GM23338 (cell line): ENCODE data around the gene PIK3IP1. TPM values are rescaled to one million over a fixed set of nuclear protein-coding genes. Genes with fewer than 3 reads are reported as not detected.

ENCODE experiments used
- ATAC-seq: fragments of 200-7000 bp; cut with Tn5 transposase; 3 replicates; pipeline ENCODE4 v1.9.1; 2020
- DNase-seq: peaks from one replicate; pipeline ENCODE4 v3.0.0-alpha.2; 2015; ENCODE audit warnings: low spot score
- H2AFZ ChIP-seq: fragments of 200-600 bp; sonication (generic); 2 replicates; pipeline ENCODE4 v1.8.0; 2016; ENCODE audit warnings: antibody characterized with exemption, mild to moderate bottlenecking, moderate library complexity
- H3F3A ChIP-seq: fragments of 200-600 bp; sonication (generic); replicated peaks from 2 replicates; pipeline ENCODE4 v1.8.0; 2017; ENCODE audit warnings: antibody characterized with exemption, mixed run types, low read depth
- H3K27ac ChIP-seq: fragments of 200-600 bp; sonication (generic); 2 replicates; pipeline ENCODE4 v1.6.1; 2016; ENCODE audit warnings: low read depth
- H3K27me3 ChIP-seq: fragments of 200-600 bp; sonication (generic); 2 replicates; pipeline ENCODE4 v1.8.0; 2016; ENCODE audit warnings: mild to moderate bottlenecking, mixed run types, moderate library complexity; ENCODE audit not compliant: insufficient read depth
- H3K36me3 ChIP-seq: fragments of 200-600 bp; sonication (generic); 2 replicates; pipeline ENCODE4 v1.8.0; 2016; ENCODE audit warnings: mild to moderate bottlenecking; ENCODE audit not compliant: insufficient read depth
- H3K4me1 ChIP-seq: fragments of 200-600 bp; sonication (generic); 2 replicates; pipeline ENCODE4 v1.8.0; 2016; ENCODE audit warnings: mild to moderate bottlenecking, moderate library complexity; ENCODE audit not compliant: insufficient read depth
- H3K4me2 ChIP-seq: fragments of 200-600 bp; sonication (generic); 2 replicates; pipeline ENCODE4 v1.7.1; 2017; ENCODE audit warnings: mixed run types
- H3K4me3 ChIP-seq: fragments of 200-600 bp; sonication (generic); 2 replicates; pipeline ENCODE4 v1.6.1; 2016; ENCODE audit warnings: mixed run types
- H3K79me2 ChIP-seq: fragments of 200-600 bp; sonication (generic); replicated peaks from 2 replicates; pipeline ENCODE4 v1.8.0; 2017; ENCODE audit warnings: mild to moderate bottlenecking; ENCODE audit not compliant: insufficient read depth
- H3K9me2 ChIP-seq: fragments of 200-600 bp; sonication (generic); 2 replicates; pipeline ENCODE4 v1.8.0; 2017; ENCODE audit not compliant: insufficient read depth
- H4K20me1 ChIP-seq: fragments of 200-600 bp; sonication (generic); replicated peaks from 2 replicates; pipeline ENCODE4 v1.8.0; 2017; ENCODE audit warnings: mild to moderate bottlenecking; ENCODE audit not compliant: insufficient read depth
- H3K27ac Mint-ChIP-seq: 2 replicates; pipeline ENCODE4 v1.8.0; 2020; ENCODE audit warnings: inconsistent platforms, mild to moderate bottlenecking, moderate library complexity, mixed read lengths
- H3K27me3 Mint-ChIP-seq: 3 replicates; pipeline ENCODE4 v1.8.0; 2022; ENCODE audit warnings: low read depth, mild to moderate bottlenecking, moderate library complexity, mixed read lengths, inconsistent platforms; ENCODE audit not compliant: insufficient read depth, poor library complexity
- H3K36me3 Mint-ChIP-seq: 3 replicates; pipeline ENCODE4 v1.8.0; 2021; ENCODE audit warnings: low read depth, mild to moderate bottlenecking, inconsistent platforms, moderate library complexity, mixed read lengths
- H3K4me1 Mint-ChIP-seq: 3 replicates; pipeline ENCODE4 v1.8.0; 2020; ENCODE audit warnings: mild to moderate bottlenecking, inconsistent platforms, mixed read lengths
- H3K4me3 Mint-ChIP-seq: 3 replicates; pipeline ENCODE4 v1.8.0; 2021; ENCODE audit warnings: moderate library complexity, mild to moderate bottlenecking, inconsistent platforms, mixed read lengths
- H3K9me3 Mint-ChIP-seq: 3 replicates; pipeline ENCODE4 v1.8.0; 2020; ENCODE audit warnings: moderate library complexity, mild to moderate bottlenecking, inconsistent platforms, mixed read lengths
- CREB1 ChIP-seq: fragments of 250-450 bp; sonication (Bioruptor Pico); IDR thresholded peaks from 2 replicates; pipeline ENCODE4 v1.5.0; 2020; ENCODE audit warnings: low read depth, mild to moderate bottlenecking, moderate library complexity
- ETS1 ChIP-seq: IDR thresholded peaks from 2 replicates; pipeline ENCODE4 v1.6.1; 2016; ENCODE audit warnings: antibody characterized with exemption
- EZH2 ChIP-seq: fragments of 200-600 bp; sonication (generic); IDR thresholded peaks from one replicate; pipeline ENCODE4 v1.8.0; 2017; ENCODE audit warnings: antibody characterized with exemption, mild to moderate bottlenecking, low read depth; ENCODE audit not compliant: unreplicated experiment
- EZH2phosphoT487 ChIP-seq: fragments of 200-600 bp; sonication (generic); IDR thresholded peaks from one replicate; pipeline ENCODE4 v1.8.1; 2018; ENCODE audit warnings: antibody characterized with exemption; ENCODE audit not compliant: unreplicated experiment
- JUNB ChIP-seq: IDR thresholded peaks from one replicate; pipeline ENCODE4 v1.6.1; 2016; ENCODE audit warnings: antibody characterized with exemption; ENCODE audit not compliant: unreplicated experiment
- ZNF114 ChIP-seq: fragments of 250-450 bp; sonication (Bioruptor Pico); IDR thresholded peaks from 2 replicates; pipeline ENCODE4 v1.5.0; 2020; ENCODE audit warnings: mild to moderate bottlenecking, moderate library complexity
- polyA plus RNA-seq: library from polyadenylated mRNA; unstranded; fragments of >200 nt; fragmentation: Nextera tagmentation; extraction: Ambion mirVana; gene quantifications from 2 replicates; pipeline ENCODE4 v1.2.1, GENCODE V29; 2016
- total RNA-seq: library from RNA; depleted of rRNA; stranded (reverse); fragments of >200 nt; shearing (Covaris generic); gene quantifications from 2 replicates; pipeline ENCODE4 v1.2.3, GENCODE V29; 2014
- TF ChIP-seq, protein P1 (sequence below): fragments of 250-450 bp; sonication (Bioruptor Pico); IDR thresholded peaks from 2 replicates; pipeline ENCODE4 v1.5.0; 2020; ENCODE audit warnings: mild to moderate bottlenecking, moderate library complexity

PIK3IP1 gene
- total and polyA plus RNA-seq, 2 experiments from 2014 or later: 1.1 to 2.2 TPM

- no peak for TF ChIP-seq EZH2
- TF ChIP-seq, protein P1, sequence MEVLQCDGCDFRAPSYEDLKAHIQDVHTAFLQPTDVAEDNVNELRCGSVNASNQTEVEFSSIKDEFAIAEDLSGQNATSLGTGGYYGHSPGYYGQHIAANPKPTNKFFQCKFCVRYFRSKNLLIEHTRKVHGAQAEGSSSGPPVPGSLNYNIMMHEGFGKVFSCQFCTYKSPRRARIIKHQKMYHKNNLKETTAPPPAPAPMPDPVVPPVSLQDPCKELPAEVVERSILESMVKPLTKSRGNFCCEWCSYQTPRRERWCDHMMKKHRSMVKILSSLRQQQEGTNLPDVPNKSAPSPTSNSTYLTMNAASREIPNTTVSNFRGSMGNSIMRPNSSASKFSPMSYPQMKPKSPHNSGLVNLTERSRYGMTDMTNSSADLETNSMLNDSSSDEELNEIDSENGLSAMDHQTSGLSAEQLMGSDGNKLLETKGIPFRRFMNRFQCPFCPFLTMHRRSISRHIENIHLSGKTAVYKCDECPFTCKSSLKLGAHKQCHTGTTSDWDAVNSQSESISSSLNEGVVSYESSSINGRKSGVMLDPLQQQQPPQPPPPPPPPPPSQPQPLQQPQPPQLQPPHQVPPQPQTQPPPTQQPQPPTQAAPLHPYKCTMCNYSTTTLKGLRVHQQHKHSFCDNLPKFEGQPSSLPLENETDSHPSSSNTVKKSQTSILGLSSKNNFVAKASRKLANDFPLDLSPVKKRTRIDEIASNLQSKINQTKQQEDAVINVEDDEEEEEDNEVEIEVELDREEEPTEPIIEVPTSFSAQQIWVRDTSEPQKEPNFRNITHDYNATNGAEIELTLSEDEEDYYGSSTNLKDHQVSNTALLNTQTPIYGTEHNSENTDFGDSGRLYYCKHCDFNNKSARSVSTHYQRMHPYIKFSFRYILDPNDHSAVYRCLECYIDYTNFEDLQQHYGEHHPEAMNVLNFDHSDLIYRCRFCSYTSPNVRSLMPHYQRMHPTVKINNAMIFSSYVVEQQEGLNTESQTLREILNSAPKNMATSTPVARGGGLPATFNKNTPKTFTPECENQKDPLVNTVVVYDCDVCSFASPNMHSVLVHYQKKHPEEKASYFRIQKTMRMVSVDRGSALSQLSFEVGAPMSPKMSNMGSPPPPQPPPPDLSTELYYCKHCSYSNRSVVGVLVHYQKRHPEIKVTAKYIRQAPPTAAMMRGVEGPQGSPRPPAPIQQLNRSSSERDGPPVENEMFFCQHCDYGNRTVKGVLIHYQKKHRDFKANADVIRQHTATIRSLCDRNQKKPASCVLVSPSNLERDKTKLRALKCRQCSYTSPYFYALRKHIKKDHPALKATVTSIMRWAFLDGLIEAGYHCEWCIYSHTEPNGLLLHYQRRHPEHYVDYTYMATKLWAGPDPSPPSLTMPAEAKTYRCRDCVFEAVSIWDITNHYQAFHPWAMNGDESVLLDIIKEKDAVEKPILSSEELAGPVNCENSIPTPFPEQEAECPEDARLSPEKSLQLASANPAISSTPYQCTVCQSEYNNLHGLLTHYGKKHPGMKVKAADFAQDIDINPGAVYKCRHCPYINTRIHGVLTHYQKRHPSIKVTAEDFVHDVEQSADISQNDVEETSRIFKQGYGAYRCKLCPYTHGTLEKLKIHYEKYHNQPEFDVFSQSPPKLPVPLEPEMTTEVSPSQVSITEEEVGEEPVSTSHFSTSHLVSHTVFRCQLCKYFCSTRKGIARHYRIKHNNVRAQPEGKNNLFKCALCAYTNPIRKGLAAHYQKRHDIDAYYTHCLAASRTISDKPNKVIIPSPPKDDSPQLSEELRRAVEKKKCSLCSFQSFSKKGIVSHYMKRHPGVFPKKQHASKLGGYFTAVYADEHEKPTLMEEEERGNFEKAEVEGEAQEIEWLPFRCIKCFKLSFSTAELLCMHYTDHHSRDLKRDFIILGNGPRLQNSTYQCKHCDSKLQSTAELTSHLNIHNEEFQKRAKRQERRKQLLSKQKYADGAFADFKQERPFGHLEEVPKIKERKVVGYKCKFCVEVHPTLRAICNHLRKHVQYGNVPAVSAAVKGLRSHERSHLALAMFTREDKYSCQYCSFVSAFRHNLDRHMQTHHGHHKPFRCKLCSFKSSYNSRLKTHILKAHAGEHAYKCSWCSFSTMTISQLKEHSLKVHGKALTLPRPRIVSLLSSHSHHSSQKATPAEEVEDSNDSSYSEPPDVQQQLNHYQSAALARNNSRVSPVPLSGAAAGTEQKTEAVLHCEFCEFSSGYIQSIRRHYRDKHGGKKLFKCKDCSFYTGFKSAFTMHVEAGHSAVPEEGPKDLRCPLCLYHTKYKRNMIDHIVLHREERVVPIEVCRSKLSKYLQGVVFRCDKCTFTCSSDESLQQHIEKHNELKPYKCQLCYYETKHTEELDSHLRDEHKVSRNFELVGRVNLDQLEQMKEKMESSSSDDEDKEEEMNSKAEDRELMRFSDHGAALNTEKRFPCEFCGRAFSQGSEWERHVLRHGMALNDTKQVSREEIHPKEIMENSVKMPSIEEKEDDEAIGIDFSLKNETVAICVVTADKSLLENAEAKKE (CRISPR knock-in tag): no peak
- TF ChIP-seq JUNB: no peak
- no peak for TF ChIP-seq ZNF114 (CRISPR knock-in tag)
Observed at GRCh38 chr22:31328544-31328960, 36.3 kb upstream of the PIK3IP1 start (continued).

DNA sequence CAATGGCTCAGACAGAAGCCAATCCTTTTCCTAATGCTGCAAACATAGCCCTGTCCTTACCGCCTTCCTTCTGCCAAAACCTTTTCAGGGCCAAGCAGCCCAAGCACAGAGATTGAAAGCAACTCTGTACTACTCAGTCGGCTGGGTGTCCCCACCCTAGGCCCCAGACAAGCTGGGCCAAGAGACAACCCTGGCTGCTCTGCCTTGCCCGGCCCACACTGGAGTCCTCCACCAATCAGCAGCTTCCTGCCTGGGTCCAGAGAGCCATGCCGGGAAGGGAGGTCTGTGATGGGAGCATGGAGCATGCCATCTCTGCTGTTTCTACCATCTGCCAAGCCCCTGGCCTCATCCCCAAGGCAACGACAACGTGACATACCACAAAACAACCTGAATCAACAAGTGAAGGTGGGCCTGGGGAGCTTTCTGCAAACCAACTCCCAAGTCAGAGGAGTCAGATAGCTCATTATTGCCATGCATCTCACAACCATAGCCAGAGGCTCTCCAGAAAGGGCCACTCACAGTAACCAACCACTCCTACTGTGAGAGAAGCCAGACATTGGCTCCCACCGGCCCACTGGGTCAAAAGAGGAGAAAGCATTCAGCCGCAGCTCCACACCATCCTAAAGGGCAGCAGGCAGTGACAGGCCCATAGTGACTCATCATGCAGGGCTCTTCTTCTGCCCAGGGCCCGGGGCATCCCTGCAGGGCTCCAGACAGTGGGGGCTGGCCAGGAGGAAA, 35.7 kb upstream of the PIK3IP1 start:
- H3K27me3 Mint-ChIP-seq: peaks cover 6% of the 10 kb centered on the region
- Histone ChIP-seq H3F3A (no peaks in the 10 kb centered on the region), H4K20me1 (peaks cover 23% of the 10 kb centered on the region), H3K27me3 (no peaks in the 10 kb centered on the region), H3K4me2 (no peak overlapping the region), H3K4me1 (no peaks in the 10 kb centered on the region), H2AFZ (no peak overlapping the region), H3K4me3 (no peak overlapping the region), H3K36me3 (peaks cover 31% of the 10 kb centered on the region), H3K79me2 (peaks cover 17% of the 10 kb centered on the region), H3K27ac (no peak overlapping the region), H3K9me2 (no peaks in the 10 kb centered on the region)
- peak overlapping the region; percentile 66; the same call in 1 of the 2 replicates for H3K27ac Mint-ChIP-seq
- H3K4me3 Mint-ChIP-seq: no peak overlapping the region
- 0 out of 3 replicates have a peak, but pooled peaks have one; percentile 25 for ATAC-seq
- peaks cover 4% of the 10 kb centered on the region; the same call in 2 of the 3 replicates for H3K4me1 Mint-ChIP-seq
- no peaks in the 10 kb centered on the region for H3K9me3 Mint-ChIP-seq
- TF ChIP-seq CREB1 (CRISPR knock-in tag) (no peak), EZH2phosphoT487 (no peak), ETS1 (no peak)
- no peak for DNase-seq
- H3K36me3 Mint-ChIP-seq: peaks cover 80% of the 10 kb centered on the region
